Measurements from ENCODE around the gene URGCP.
A peak's percentile ranks its signal among the peaks of the same experiment; 100 is the strongest.

URGCP gene

GRCh38 chr7:43906331-43907010 lies at the start of gene URGCP:
Gene URGCP (minus strand): TSS chr7:43906596. CDS start chr7:43906575, 21 bp downstream.
- POLR2A ChIA-PET (ENCODE audit: low non-redundant PET), result no interaction called here
- peak; percentile 65 for DNase-seq (ENCODE audit: low spot score)
- CTCF ChIA-PET, result interaction anchor here (0.9 kb wide), 1 partner anchor 68 kb away, joined by 3 read pairs; no protein-coding TSS in a partner anchor
- peak within 1 kb of the TSS; percentile 85 for H3K27ac ChIP-seq
- TF ChIP-seq CTCF (conservative IDR thresholded peaks at IDR 0.05; ENCODE audit: low read depth), result no peak

- H3K27ac ChIP-seq, result no peak overlapping the region
- CTCF ChIA-PET, result no interaction called here
- POLR2A ChIA-PET (ENCODE audit: low non-redundant PET), result no interaction called here
- no peak for TF ChIP-seq CTCF (conservative IDR thresholded peaks at IDR 0.05; ENCODE audit: low read depth)
- no peak for DNase-seq (ENCODE audit: low spot score)
These were observed 49.6 kb upstream of the URGCP start for GRCh38 chr7:43956027-43956426.

GRCh38 chr7:43954524-43955228 lies 48.3 kb upstream of the URGCP start:
- ChIA-PET POLR2A (ENCODE audit: low non-redundant PET) (no interaction called here), CTCF (interaction anchor here (0.7 to 1.3 kb wide), 2 partner anchors 11 to 560 kb away, joined by 3 to 6 read pairs; no protein-coding TSS in a partner anchor)
- no peak overlapping the region for H3K27ac ChIP-seq
- no peak; the same call in 1 of the 2 replicates for TF ChIP-seq CTCF (conservative IDR thresholded peaks at IDR 0.05; ENCODE audit: low read depth)
- peak; percentile 56 for DNase-seq (ENCODE audit: low spot score)

- DNase-seq (ENCODE audit: low spot score), result no peak
- TF ChIP-seq CTCF (conservative IDR thresholded peaks at IDR 0.05; ENCODE audit: low read depth), result no peak
- no peak overlapping the region for H3K27ac ChIP-seq
- POLR2A ChIA-PET (ENCODE audit: low non-redundant PET), result no interaction called here
- CTCF ChIA-PET, result interaction anchor here (0.6 kb wide), 1 partner anchor 97 kb away, joined by 3 read pairs; no protein-coding TSS in a partner anchor
These were observed 46.7 kb upstream of the URGCP start for GRCh38 chr7:43953071-43953470.

GRCh38 chr7:43952028-43952427 lies 45.6 kb upstream of the URGCP start:
- H3K27ac ChIP-seq, result no peak overlapping the region
- ChIA-PET POLR2A (ENCODE audit: low non-redundant PET) (no interaction called here), CTCF (no interaction called here)
- DNase-seq (ENCODE audit: low spot score), result no peak
- no peak for TF ChIP-seq CTCF (conservative IDR thresholded peaks at IDR 0.05; ENCODE audit: low read depth)

DNA sequence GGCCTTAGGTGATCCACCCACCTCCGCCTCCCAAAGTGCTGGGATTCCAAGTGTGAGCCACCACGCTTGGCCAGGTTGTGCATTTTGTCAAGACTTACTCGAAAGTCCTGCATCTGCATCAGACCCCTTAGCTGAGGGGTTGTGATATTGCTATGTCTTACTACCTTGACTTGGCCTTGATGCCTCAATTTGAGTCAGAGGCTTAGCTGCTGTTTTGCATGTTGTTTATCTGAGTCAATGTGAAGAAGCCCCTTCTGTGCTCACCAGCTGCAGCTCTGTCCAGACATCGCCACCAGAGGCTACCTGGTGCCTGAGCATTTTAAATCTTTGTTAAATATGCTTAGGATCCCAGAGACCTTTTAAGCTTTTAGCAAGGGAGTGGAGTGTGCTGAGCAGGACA lies 37.9 kb upstream of the URGCP start:
- no peak for TF ChIP-seq CTCF (conservative IDR thresholded peaks at IDR 0.05; ENCODE audit: low read depth)
- DNase-seq (ENCODE audit: low spot score), result no peak
- H3K27ac ChIP-seq, result no peak overlapping the region
- ChIA-PET CTCF (interaction anchor here (0.6 to 1.9 kb wide), 3 partner anchors 10 to 52 kb away, joined by 3 to 6 read pairs (median 3); partner anchors contain the start of gene UBE2D4), POLR2A (ENCODE audit: low non-redundant PET) (no interaction called here)
